Measurements from ENCODE around the gene ANKRD27. TPM values are rescaled to one million over a fixed set of nuclear protein-coding genes. Genes with fewer than 3 reads are reported as not detected.

The ANKRD27 gene
- total RNA-seq, 1 experiment from 2014 or later, result 48.1 TPM

DNA sequence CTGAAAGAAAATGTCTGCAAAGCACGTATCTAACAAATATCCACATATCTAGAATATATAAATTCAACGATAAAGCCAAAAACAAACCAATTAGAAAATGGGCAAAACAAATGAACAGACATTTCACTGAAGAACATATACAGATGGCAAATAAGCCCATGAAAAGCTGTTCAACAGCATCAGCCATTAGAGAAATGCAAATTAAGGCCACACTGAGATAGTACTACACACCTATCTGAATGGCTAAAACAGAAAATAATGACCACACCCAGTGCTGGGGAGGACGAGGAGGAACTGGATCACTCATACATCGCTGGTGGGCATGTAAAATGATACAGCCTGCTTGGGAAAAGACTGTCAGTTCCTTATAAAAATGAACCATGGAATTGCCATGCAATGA lies 62.0 kb downstream of the ANKRD27 start:
- no peaks in the 10 kb centered on the region for H4K20me1 ChIP-seq (ENCODE audit: insufficient read depth)
- no peak overlapping the region for H3K4me3 ChIP-seq (replicated peaks in 1 of 2; ENCODE audit: low read depth in 1 of 2, low read length in 2 of 2)
- no TSS peak for BruUV-seq (replicated peaks)
- H2AFZ ChIP-seq (ENCODE audit: low read depth, low read length, poor library complexity, severe bottlenecking), result no peak overlapping the region
- no peaks in the 10 kb centered on the region for H3K27me3 ChIP-seq (ENCODE audit: insufficient read depth, low read length)
- no peak overlapping the region for H3K4me2 ChIP-seq (ENCODE audit: low read length)
- no peaks in the 10 kb centered on the region for H3K79me2 ChIP-seq (ENCODE audit: insufficient read depth, low read length)
- ChIA-PET CTCF (interaction anchor here (0.9 kb wide), 1 partner anchor 13 kb away, joined by 3 read pairs; no protein-coding TSS in a partner anchor), POLR2A (no interaction called here), RAD21 (ENCODE audit: low non-redundant PET in 1 of 2, low total read pairs in 2 of 2, uncharacterized antibody in 2 of 2, unreplicated experiment in 2 of 2) (no interaction called here)
- no peak overlapping the region for H3K27ac ChIP-seq (ENCODE audit: low read depth, low read length)
- H3K36me3 ChIP-seq (ENCODE audit: control insufficient read depth in 1 of 2, insufficient read depth in 2 of 2, low read length in 2 of 2), result peaks cover 22 to 32% of the 10 kb centered on the region in 2 experiments; a peak in 3 of 4 replicates
- TF ChIP-seq ZFX (IDR thresholded peaks at IDR 0.05) (no peak), ZNF274 (IDR thresholded peaks at IDR 0.05; ENCODE audit: low read depth, low read length) (no peak), RAD21 (IDR thresholded peaks at IDR 0.05; ENCODE audit: low read depth) (no peak), SRF (IDR thresholded peaks at IDR 0.05; ENCODE audit: low read depth) (no peak), CBX3 (IDR thresholded peaks at IDR 0.05; ENCODE audit: low read depth) (no peak), EGR1 (IDR thresholded peaks at IDR 0.05; ENCODE audit: low read depth) (no peak), SP1 (IDR thresholded peaks at IDR 0.05; ENCODE audit: low read depth) (no peak), CEBPB (IDR thresholded peaks at IDR 0.05; ENCODE audit: low read depth) (no peak)
- TF ChIP-seq, protein P1, sequence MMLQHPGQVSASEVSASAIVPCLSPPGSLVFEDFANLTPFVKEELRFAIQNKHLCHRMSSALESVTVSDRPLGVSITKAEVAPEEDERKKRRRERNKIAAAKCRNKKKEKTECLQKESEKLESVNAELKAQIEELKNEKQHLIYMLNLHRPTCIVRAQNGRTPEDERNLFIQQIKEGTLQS (IDR thresholded peaks at IDR 0.05), result no peak
- ATAC-seq (no peak), DNase-seq (ENCODE audit: low read depth, low spot score) (no peak)
- no peaks in the 10 kb centered on the region for H3K9me2 ChIP-seq (ENCODE audit: insufficient read depth)
- no peak overlapping the region for H3K9ac ChIP-seq (ENCODE audit: low read length)
- no peaks in the 10 kb centered on the region for H3K9me3 ChIP-seq (ENCODE audit: control insufficient read depth in 1 of 2, insufficient read depth in 1 of 2, low read depth in 1 of 2, low read length in 2 of 2)
- intact Hi-C loops (cut with micrococcal nuclease), result no loop called here
- no peaks in the 10 kb centered on the region for H3K4me1 ChIP-seq (ENCODE audit: control insufficient read depth in 1 of 2, insufficient read depth in 2 of 2, low read length in 2 of 2)

DNA sequence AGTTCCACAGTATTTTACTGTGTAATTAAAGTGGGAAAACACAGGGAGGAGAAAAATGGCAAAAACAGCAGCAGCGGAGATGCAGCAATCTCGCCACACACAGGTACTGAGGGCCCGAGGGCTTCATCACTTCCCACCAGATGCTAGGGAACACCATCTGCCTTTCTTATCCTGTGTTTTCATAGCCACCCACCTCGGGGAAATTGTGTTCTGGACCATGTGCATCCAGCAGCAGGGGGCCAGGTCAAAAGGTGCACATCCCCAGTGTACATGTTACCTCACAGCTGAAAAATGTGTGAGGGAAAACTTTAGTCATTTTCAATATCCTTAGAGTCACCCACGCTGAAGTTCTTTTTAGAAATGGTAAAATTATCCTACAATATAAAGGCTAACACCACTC lies 63.8 kb downstream of the ANKRD27 start:
- H3K27ac ChIP-seq (ENCODE audit: low read depth, low read length), result no peak overlapping the region
- peaks cover 19 to 33% of the 10 kb centered on the region in 2 experiments; a peak in 3 of 4 replicates for H3K36me3 ChIP-seq (ENCODE audit: control insufficient read depth in 1 of 2, insufficient read depth in 2 of 2, low read length in 2 of 2)
- no peaks in the 10 kb centered on the region for H3K4me1 ChIP-seq (ENCODE audit: control insufficient read depth in 1 of 2, insufficient read depth in 2 of 2, low read length in 2 of 2)
- ATAC-seq, result no peak
- H3K4me3 ChIP-seq (replicated peaks in 1 of 2; ENCODE audit: low read depth in 1 of 2, low read length in 2 of 2), result no peak overlapping the region
- H2AFZ ChIP-seq (ENCODE audit: low read depth, low read length, poor library complexity, severe bottlenecking), result no peak overlapping the region
- ChIA-PET RAD21 (ENCODE audit: low non-redundant PET in 1 of 2, low total read pairs in 2 of 2, uncharacterized antibody in 2 of 2, unreplicated experiment in 2 of 2) (no interaction called here), CTCF (no interaction called here), POLR2A (no interaction called here)
- no peaks in the 10 kb centered on the region for H3K9me3 ChIP-seq (ENCODE audit: control insufficient read depth in 1 of 2, insufficient read depth in 1 of 2, low read depth in 1 of 2, low read length in 2 of 2)
- H4K20me1 ChIP-seq (ENCODE audit: insufficient read depth), result no peaks in the 10 kb centered on the region
- no peaks in the 10 kb centered on the region for H3K27me3 ChIP-seq (ENCODE audit: insufficient read depth, low read length)
- H3K4me2 ChIP-seq (ENCODE audit: low read length), result no peak overlapping the region
- DNase-seq (ENCODE audit: low read depth, low spot score), result no peak
- no peaks in the 10 kb centered on the region for H3K9me2 ChIP-seq (ENCODE audit: insufficient read depth)
- BruUV-seq (replicated peaks), result no TSS peak
- no peak overlapping the region for H3K9ac ChIP-seq (ENCODE audit: low read length)
- intact Hi-C loops (cut with micrococcal nuclease), result no loop called here
- H3K79me2 ChIP-seq (ENCODE audit: insufficient read depth, low read length), result no peaks in the 10 kb centered on the region
- no peak for TF ChIP-seq JUND (IDR thresholded peaks at IDR 0.05)
